Endothelial cell (in vitro differentiated cells): ENCODE data around the gene YIF1B. TPM values are rescaled to one million over a fixed set of nuclear protein-coding genes. Genes with fewer than 3 reads are reported as not detected.

Experiments used
- DNase-seq: peaks from one replicate; pipeline ENCODE4 v3.0.0; 2021; ENCODE audit warnings: low spot score
- H3K27ac Mint-ChIP-seq: one replicate; pipeline ENCODE4 v1.8.0; 2021; ENCODE audit warnings: mixed read lengths, inconsistent platforms; ENCODE audit not compliant: unreplicated experiment
- H3K27me3 Mint-ChIP-seq: one replicate; pipeline ENCODE4 v1.8.0; 2021; ENCODE audit warnings: mild to moderate bottlenecking, moderate library complexity, mixed read lengths, inconsistent platforms; ENCODE audit not compliant: unreplicated experiment
- H3K36me3 Mint-ChIP-seq: one replicate; pipeline ENCODE4 v1.8.0; 2021; ENCODE audit warnings: mild to moderate bottlenecking, low read depth, mixed read lengths, inconsistent platforms; ENCODE audit not compliant: unreplicated experiment
- H3K4me1 Mint-ChIP-seq: one replicate; pipeline ENCODE4 v1.8.0; 2021; ENCODE audit warnings: mild to moderate bottlenecking, mixed read lengths, inconsistent platforms; ENCODE audit not compliant: unreplicated experiment
- H3K4me3 Mint-ChIP-seq: one replicate; pipeline ENCODE4 v1.8.0; 2021; ENCODE audit warnings: mild to moderate bottlenecking, mixed read lengths, inconsistent platforms; ENCODE audit not compliant: unreplicated experiment
- H3K9me3 Mint-ChIP-seq: one replicate; pipeline ENCODE4 v1.8.0; 2021; ENCODE audit warnings: mixed read lengths, inconsistent platforms; ENCODE audit not compliant: unreplicated experiment
- total RNA-seq: library from RNA; stranded (reverse); fragmentation: NEBNext Ultra II Directional; extraction: Animal tissue kit (Norgen Biotek cat#: 25700); gene quantifications from one replicate; pipeline ENCODE4 v1.2.1, GENCODE V29; 2021; ENCODE audit not compliant: unreplicated experiment
- TF ChIP-seq, protein P1 (sequence below): fragments of 200-600 bp; sonication (generic); IDR thresholded peaks from one replicate; pipeline ENCODE4 v1.5.0; 2021; ENCODE audit warnings: antibody characterized with exemption; ENCODE audit not compliant: unreplicated experiment

YIF1B gene
- total RNA-seq, 1 donor from 2014 or later, result 55.2 TPM

DNA sequence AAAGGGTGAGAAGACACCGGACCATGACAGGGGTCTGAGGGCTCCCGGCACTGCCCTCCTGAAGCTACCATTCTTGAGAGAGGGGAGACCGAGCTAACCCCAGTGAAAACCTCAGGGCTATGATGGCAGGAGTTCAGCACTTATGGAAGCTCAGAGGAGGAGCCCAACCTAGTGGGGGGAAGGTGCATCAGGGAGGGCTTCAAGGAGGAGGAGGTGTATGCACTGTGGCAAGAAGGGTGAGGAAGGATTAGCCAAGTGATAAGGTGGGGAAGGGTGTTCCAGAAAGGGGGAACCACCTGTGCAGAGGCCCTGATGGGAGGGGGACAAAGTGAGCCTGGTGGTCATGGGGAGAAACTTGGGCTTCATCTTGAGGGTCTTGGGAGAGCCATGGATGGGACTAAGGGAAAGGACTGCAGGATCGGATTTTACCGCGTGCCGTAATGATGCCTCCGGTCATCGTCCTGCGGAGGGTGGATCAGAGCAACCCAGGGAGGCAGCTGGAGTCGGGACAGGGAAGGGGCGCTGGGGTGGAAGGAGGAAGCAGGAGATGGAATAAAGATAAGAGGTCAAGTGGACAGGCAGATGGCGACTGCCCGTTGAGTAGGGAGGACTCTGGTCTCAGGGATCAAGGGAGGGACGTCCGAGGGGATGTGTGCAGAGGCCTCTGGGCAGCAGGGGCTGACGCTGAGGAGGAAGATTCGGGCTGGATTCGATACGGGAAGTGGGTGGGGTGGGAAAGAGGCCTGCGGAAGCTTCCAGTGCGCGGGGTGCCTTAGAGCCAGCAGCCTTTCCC is 45.3 kb upstream of the YIF1B start:
- no peak for DNase-seq
- H3K27ac Mint-ChIP-seq, result peak overlapping the region; percentile 18
- H3K4me3 Mint-ChIP-seq, result peak overlapping the region; percentile 86
- peaks cover 24% of the 10 kb centered on the region for H3K27me3 Mint-ChIP-seq
- peaks cover 7% of the 10 kb centered on the region for H3K4me1 Mint-ChIP-seq
- TF ChIP-seq, protein P1, sequence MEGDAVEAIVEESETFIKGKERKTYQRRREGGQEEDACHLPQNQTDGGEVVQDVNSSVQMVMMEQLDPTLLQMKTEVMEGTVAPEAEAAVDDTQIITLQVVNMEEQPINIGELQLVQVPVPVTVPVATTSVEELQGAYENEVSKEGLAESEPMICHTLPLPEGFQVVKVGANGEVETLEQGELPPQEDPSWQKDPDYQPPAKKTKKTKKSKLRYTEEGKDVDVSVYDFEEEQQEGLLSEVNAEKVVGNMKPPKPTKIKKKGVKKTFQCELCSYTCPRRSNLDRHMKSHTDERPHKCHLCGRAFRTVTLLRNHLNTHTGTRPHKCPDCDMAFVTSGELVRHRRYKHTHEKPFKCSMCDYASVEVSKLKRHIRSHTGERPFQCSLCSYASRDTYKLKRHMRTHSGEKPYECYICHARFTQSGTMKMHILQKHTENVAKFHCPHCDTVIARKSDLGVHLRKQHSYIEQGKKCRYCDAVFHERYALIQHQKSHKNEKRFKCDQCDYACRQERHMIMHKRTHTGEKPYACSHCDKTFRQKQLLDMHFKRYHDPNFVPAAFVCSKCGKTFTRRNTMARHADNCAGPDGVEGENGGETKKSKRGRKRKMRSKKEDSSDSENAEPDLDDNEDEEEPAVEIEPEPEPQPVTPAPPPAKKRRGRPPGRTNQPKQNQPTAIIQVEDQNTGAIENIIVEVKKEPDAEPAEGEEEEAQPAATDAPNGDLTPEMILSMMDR, result no peak
- peaks cover 6% of the 10 kb centered on the region for H3K36me3 Mint-ChIP-seq
- H3K9me3 Mint-ChIP-seq, result no peaks in the 10 kb centered on the region

DNA sequence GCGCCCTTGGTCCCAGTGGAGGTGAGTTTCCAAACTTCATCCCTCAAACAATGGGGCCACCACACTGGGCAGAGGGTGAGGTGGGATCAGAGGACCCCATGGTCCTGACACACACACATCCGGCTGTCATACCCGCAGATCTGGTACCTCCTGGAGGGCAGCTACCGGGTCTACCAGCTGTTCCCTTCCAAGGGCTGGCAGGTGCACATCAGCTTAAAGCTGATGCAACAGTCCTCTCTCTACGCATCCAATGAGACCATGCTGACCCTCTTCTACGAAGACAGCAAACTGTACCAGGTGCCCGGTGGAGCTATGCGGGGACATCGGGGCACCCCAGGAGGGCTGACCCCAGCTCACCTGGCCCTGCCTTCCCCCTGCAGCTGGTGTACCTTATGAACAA is 44.6 kb upstream of the YIF1B start:
- DNase-seq, result no peak
- Mint-ChIP-seq H3K4me3 (peak overlapping the region; percentile 86), H3K27ac (no peak overlapping the region), H3K36me3 (peaks cover 6% of the 10 kb centered on the region), H3K9me3 (no peaks in the 10 kb centered on the region), H3K27me3 (peaks cover 24% of the 10 kb centered on the region), H3K4me1 (peaks cover 7% of the 10 kb centered on the region)
- TF ChIP-seq, protein P1, result no peak

DNA sequence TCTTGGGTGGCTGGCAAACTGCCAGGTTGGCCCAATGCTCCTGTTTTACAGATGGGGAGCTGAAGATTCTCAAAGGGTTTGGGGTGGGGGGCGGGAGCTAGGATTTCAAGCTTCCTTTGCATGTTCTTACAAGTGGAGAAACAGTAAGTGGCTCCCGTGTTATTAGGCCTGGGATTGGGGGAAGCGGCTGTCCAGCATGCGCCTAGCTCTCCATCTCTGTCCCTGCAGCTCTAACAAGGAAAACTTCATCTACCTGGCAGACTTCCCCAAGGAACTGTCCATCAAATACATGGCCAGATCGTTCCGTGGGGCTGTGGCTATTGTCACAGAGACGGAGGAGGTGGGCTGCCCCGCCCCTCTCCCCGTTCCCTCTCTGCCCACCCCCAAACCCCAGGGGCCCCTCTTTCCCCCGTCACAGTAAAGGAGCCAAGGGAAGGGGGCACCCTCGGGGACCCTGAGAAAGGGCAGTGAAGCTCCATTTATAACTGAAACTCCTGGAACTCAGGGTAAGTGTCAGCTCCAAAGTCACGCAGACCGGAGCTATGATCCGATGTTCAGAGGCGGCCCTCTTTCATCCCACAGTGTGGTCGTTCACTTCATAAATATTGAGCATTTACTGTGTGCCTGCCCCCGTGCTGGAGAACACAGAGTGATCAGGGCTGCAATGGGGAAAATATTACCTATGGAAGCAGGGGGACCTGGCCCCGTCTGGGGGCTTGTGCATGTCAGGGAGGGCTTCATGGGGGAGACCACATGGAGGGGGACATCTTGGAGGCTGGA is 43.7 kb upstream of the YIF1B start:
- Mint-ChIP-seq H3K27ac (no peak overlapping the region), H3K4me1 (peaks cover 7% of the 10 kb centered on the region), H3K27me3 (peaks cover 23% of the 10 kb centered on the region), H3K9me3 (no peaks in the 10 kb centered on the region), H3K4me3 (no peak overlapping the region), H3K36me3 (peaks cover 6% of the 10 kb centered on the region)
- DNase-seq, result no peak
- TF ChIP-seq, protein P1, result no peak

DNA sequence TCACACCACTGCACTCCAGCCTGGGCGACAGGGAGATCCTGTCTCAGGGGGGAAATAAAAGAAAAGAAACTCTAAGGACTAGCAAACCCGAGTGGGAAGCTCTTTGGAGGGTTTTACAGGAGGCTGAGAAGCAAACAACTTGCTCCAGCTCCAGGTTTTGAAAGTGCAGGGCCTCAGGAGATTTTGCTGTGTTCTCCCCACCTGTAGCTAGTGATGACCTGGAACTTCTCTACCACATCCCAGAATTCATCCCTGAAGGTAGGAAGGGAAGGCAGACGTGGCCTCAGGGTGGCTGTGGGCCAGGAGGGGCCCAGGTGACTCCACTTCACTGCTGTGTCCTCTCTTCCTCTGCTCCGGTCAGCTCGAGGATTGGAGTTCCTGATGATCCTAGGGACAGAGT is 42.3 kb upstream of the YIF1B start:
- TF ChIP-seq, protein P1, result no peak
- Mint-ChIP-seq H3K4me3 (no peak overlapping the region), H3K4me1 (peaks cover 7% of the 10 kb centered on the region), H3K36me3 (peaks cover 6% of the 10 kb centered on the region), H3K9me3 (no peaks in the 10 kb centered on the region), H3K27me3 (peaks cover 21% of the 10 kb centered on the region), H3K27ac (no peak overlapping the region)
- no peak for DNase-seq
